Hematopoietic multipotent progenitor cell treated with erythropoietin and hydrocortisone succinate and interleukin-3 and kit ligand, for 4 days (in vitro differentiated cells): ENCODE measurements around the gene AIG1.
A peak's percentile ranks its signal among the peaks of the same experiment; 100 is the strongest.
"Not testable (repeated sequence)": the region's sequence is repeated elsewhere in the genome, so short reads cannot be mapped to it uniquely, and the experiment has no call there.

Experiments
- DNase-seq: peaks from one replicate; pipeline ENCODE4 v3.0.0-alpha.2; 2015

AIG1 gene

GRCh38 chr6:143060806-143061596 lies at the start of gene AIG1:
Gene AIG1, plus strand, starts transcription at chr6:143060889. Its CDS starts 37 bp downstream, at chr6:143060926.
- no peak for DNase-seq

GRCh38 chr6:143014764-143015163 lies 45.9 kb upstream of the AIG1 start:
- no peak for DNase-seq

GRCh38 chr6:143015300-143015706 lies 45.4 kb upstream of the AIG1 start:
- no peak for DNase-seq

- no peak for DNase-seq
These were observed 41.7 kb upstream of the AIG1 start for GRCh38 chr6:143018955-143019354.

- not testable (repeated sequence) for DNase-seq
These were observed 39.8 kb upstream of the AIG1 start for GRCh38 chr6:143020862-143021261.

- no peak for DNase-seq
These were observed 39.1 kb upstream of the AIG1 start for GRCh38 chr6:143021543-143021942.

GRCh38 chr6:143022587-143022986 lies 38.1 kb upstream of the AIG1 start:
- DNase-seq = no peak

- DNase-seq = no peak
These were observed 37.0 kb upstream of the AIG1 start for GRCh38 chr6:143023695-143024094.

GRCh38 chr6:143024977-143025376 lies 35.7 kb upstream of the AIG1 start:
- DNase-seq = no peak

GRCh38 chr6:143026696-143027449 lies 33.8 kb upstream of the AIG1 start:
- DNase-seq = peak; percentile 42

- DNase-seq = peak; percentile 92
These were observed 25.9 kb upstream of the AIG1 start for GRCh38 chr6:143034689-143035334.

- DNase-seq = peak; percentile 54
These were observed 23.2 kb upstream of the AIG1 start for GRCh38 chr6:143037470-143037869.

GRCh38 chr6:143038833-143039232 lies 21.9 kb upstream of the AIG1 start:
- DNase-seq = peak; percentile 33

- DNase-seq = no peak
These were observed 21.1 kb upstream of the AIG1 start for GRCh38 chr6:143039548-143039947.

GRCh38 chr6:143040018-143040417 lies 20.7 kb upstream of the AIG1 start:
- no peak for DNase-seq

GRCh38 chr6:143044345-143044744 lies 16.3 kb upstream of the AIG1 start:
- DNase-seq = not testable (repeated sequence)

- no peak for DNase-seq
These were observed 11.1 kb upstream of the AIG1 start for GRCh38 chr6:143049611-143050010.

- DNase-seq = peak; percentile 74
These were observed 10.2 kb upstream of the AIG1 start for GRCh38 chr6:143050509-143050908.

GRCh38 chr6:143052282-143052681 lies 8.4 kb upstream of the AIG1 start:
- DNase-seq = no peak

- DNase-seq = no peak
These were observed 6.8 kb upstream of the AIG1 start for GRCh38 chr6:143053856-143054255.

- DNase-seq = no peak
These were observed 6.4 kb upstream of the AIG1 start for GRCh38 chr6:143054329-143054728.

GRCh38 chr6:143055213-143055612 lies 5.5 kb upstream of the AIG1 start:
- no peak for DNase-seq

- DNase-seq = no peak
These were observed 4.8 kb upstream of the AIG1 start for GRCh38 chr6:143055891-143056290.

- DNase-seq = no peak
These were observed 1.7 kb upstream of the AIG1 start for GRCh38 chr6:143058987-143059386.
